Activated CD4-positive, alpha-beta T cell treated with anti-CD3 and anti-CD28 coated beads, Interleukin-2, amount 50 U/mL, for 48 hours (primary cell): ENCODE results near the gene SLC6A18.
A peak's percentile ranks its signal among the peaks of the same experiment; 100 is the strongest.

Experiments used
- DNase-seq, 2 experiments: peaks; one replicate each; pipeline ENCODE4 v3.0.0-alpha.2; 2020

The SLC6A18 gene

GRCh38 chr5:1294835-1295649 is 69.9 kb downstream of the SLC6A18 start, which contains the start of gene TERT:
Gene TERT (minus strand): TSS chr5:1295068. CDS start chr5:1294989, 79 bp downstream.
- DNase-seq = peak; percentile 90

- DNase-seq = no peak
These were observed 70.5 kb downstream of the SLC6A18 start for GRCh38 chr5:1295650-1296037.
